OCI-M2 (cell line): ENCODE results near the gene TFPI.
"Not testable (repeated sequence)": the region's sequence is repeated elsewhere in the genome, so short reads cannot be mapped to it uniquely, and the experiment has no call there.

ENCODE experiments used
- DNase-seq: peaks from one replicate; lab custom pipeline; 2025; ENCODE audit not compliant: unreplicated experiment; lab: John Stamatoyannopoulos, UW

Gene TFPI

DNA sequence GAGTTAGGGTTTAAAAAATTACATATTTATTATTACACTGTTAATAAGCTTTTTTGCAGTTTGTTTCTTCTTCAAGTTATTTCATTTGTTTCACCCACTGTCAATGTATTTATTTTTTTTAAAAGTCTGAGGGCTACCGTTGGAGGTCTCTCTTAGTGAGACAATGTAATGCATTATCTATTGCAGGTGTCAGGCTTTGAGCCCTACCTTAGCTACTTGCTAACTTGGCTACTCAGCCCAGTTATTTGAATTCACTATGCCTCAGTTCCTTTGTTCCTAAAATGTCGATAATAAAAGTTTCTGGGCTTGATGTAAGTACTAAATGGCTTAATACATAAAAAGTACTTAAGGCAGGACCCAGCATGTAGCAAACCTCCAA lies 458 bp upstream of the TFPI start:
- no peak for DNase-seq

DNA sequence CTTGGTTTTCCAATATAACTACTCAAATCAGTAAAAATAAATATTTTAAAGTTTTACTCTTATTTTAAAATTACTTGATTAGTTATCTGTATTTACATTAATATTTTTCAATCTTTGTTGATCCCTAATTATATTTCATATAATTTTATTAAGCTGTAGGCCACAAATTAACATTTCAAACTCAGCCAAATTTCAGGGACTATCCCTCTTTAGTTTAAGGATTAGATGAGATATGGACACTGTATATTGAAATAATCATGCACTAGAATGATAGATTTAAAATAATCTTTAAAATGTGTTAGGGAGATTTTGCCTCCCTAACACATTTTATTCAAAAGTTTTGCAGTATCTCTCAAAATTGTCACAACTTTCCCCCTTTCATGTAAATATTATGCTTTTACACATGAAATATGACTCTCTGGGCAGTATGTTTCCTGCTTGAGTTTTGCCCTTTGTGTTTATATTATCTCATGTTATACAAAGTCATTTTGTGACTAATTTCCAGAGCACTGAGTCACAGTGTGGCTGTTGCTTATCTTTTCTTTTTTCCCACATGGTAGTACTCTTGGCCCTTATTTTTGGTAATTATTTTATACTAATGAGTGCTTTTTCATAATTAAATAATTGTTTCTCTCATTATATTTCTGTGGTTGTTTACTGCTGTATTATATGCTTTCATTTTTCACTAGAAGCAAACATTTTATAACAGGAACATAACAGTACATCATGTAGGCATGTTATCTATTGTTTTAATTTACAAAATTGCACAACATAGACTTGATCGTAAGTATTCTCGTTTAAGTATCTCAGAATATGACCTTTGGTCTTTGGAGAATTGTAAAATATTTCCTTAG lies 1.2 kb downstream of the TFPI start:
- DNase-seq = no peak

- DNase-seq = no peak
Observed at GRCh38 chr2:187552381-187552780, 1.9 kb downstream of the TFPI start.

- DNase-seq = no peak
Observed at GRCh38 chr2:187550857-187551256, 3.4 kb downstream of the TFPI start.

GRCh38 chr2:187549951-187550555 lies 4.2 kb downstream of the TFPI start:
- DNase-seq = no peak

DNA sequence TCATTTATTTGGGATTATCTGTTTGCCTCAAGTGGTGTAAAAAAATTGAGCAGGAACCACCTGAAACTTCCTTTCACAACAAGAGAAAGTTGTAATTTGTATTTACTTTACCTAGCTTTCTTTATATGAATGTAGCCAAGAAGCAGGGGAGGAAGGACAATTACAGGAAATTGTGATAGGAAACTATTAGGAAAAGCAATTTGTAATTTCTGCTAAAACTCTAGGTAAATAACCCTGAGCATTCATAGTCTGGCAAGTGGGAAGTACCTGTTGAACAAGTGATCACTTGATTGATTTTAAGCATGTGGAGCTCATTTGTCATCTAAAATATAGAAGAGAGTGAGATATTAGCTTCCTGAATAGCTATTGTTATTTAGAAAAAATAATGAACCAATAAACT lies 5.0 kb downstream of the TFPI start:
- DNase-seq = no peak

DNA sequence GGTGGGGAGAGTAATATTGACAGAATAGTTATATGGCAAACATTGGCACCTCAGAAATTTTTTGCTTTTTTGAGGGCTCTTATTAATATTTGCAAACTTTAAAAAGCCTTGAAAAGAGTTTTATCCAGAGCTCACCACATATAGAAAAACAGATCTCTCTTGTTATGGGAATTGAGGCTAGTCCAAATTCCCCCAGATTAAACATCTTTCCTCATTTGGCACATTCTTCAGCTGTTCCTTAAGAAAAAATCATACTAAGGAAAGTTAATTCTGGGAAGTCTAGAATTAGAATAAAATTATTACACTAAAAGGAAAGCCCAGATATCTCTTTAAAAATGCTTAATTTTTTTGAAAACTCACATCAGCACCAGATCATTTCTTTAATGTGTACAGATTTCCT lies 5.6 kb downstream of the TFPI start:
- no peak for DNase-seq

DNA sequence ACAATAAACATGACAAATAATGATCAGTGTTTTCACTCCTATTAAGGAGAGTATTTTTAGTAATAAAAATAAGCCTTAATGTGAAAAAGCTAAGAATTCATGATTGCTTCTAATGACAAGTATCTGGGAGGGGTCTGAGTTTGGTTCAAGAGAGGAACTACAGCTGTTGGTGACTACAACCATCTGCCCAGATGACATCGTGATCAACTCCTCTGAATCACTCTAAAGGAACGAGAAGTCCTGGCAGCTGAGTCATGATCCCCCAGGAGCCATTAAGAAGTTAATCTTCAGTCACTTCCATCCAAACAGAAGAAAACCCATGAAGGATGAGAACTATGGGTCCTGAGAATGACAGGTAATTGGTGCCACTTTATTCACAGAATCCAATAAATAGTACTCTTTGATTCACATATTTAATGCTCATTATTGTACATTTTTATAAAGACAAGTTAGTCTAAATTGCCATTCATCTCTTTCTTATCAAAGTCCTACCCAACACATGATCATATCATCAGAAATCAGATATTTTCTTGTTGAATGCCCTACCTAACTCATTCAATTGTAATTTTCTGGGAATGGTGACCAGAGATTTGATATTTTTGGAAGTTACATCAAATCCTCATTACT lies 6.8 kb downstream of the TFPI start:
- DNase-seq = no peak

DNA sequence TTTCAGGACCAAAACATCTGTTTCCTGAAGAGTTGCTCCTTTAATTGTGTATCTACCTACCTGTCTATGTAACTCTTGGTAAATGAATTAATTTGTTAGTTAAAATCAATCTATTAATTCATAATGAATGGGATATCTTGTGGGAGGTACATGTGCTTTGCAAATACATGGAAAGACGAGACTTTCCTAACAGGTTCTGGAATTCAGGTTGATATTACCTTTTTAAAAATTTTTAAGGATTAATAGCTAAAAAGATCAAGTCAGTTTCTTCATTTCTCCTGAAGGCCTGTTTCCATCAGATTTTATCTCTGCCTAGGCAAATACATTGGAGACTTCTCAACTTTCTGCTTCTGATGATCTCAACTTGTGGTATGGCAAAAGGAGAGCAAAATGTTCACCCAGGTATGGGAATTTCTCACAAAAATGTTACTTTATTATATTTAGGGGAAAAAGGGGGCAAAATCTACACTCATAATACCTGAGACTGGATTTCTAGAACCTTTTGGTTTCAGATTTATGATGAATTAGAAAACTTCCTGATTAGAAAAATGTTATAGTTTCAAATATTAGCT lies 7.4 kb downstream of the TFPI start:
- no peak for DNase-seq

GRCh38 chr2:187545238-187545751 lies 8.9 kb downstream of the TFPI start:
- no peak for DNase-seq

- no peak for DNase-seq
Observed at GRCh38 chr2:187544371-187545080, 9.7 kb downstream of the TFPI start.

DNA sequence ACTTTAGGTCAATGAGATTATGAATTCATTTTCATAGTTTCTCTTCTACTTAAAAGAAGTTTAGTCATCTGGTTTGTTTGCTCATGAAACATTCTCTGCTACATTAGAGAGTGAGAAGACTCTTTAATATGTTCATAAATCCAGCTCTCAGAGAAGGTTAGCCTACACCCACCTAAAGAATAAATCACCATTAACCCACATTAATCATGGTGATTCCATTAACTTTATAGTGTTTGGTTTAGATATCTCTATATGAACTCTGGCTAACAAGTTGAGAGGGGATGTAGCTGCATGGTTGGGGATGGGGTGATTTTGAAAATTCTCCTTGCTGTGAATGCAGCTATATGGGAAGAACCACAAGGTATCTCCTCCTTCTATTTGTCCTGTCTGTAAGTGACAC lies 10.7 kb downstream of the TFPI start:
- no peak for DNase-seq

DNA sequence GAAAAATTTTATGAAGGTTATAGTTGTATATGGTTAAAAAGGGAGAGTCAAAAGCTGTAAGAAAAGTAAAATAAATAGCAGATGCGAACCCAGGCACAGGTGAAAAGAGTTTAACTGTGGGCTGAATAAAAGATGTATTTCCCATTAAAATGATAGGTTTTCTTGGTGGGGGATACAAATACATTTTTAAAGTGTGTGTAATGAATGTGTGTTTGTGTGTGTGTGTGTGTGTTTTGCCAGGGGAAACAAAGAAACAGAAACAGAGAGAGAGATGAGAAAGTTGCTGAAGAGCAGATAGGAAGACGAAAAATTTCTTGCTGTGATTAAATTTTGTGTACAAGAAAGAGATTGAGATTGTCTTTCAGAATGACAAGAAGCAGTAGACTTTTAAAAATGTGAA lies 12.1 kb downstream of the TFPI start:
- DNase-seq = no peak

- no peak for DNase-seq
Observed at GRCh38 chr2:187541086-187542085, 12.8 kb downstream of the TFPI start.

GRCh38 chr2:187538222-187538621 lies 16.0 kb downstream of the TFPI start:
- DNase-seq = not testable (repeated sequence)

GRCh38 chr2:187535381-187535780 lies 18.9 kb downstream of the TFPI start:
- not testable (repeated sequence) for DNase-seq

DNA sequence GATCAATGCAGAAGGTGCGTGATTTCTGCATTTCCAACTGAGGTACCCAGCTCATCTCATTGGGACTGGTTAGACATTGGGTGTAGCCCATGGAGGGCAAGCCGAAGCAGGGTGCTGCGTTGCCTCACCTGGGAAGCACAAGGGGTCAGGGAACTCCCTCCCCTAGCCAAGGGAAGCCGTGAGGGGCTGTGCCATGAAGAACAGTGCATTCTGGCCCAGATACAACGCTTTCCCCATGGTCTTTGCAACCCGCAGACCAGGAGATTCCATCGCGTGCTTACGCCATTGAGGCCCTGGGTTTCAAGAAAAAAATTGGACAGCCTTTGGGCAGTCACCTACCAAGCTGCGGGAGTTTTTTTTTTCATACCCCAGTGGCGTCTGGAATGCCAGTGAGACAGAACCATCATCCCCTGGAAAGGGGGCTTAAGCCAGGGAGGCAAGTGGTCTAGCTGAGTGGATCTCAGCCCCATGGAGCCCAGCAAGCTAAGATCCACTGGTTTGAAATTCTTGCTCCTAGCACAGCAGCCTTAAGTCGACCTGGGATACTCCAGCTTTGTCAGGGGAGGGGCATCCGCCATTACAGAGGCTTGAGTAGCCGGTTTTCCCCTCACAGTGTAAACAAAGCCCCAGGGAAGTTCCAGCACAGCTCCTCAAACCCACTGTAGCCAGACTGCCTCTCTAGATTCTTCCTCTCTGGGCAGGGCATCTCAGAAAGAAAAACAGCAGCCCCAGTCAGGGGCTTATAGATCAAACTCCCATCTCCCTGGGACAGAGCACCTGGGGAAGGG lies 21.7 kb downstream of the TFPI start:
- no peak for DNase-seq

DNA sequence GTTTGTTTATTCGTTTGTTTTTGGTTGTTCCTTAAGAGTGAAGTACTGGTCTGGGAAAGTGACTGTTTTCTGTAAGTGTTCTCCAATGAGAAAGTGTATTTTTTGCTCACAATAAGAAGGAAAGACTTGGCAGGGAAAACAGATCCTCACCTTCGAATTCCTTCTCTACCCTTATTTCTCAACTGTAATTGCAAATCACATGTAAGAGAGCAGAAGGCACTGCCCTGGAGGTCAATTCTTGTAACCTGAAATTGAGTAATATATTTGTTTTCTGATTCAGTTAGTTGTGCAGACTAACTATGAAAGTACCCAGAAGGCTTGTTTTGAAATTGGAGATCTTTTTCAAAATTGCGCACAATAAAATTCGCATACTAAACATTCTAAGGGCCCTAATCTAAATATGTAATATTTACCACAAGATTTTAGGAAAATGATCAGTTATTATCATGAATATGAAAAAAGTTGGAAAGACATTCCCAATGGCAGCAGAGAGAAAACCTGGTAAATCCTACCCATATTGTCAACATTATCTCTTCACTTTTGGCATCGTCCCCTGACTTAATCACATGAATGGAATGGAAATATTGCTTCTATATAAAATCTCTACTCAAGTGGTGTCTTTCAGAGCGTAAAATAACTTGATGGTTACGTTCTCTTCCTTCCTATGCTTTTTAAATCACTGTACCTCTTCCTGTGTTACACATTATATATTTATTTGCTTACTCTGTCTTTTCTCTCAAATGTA lies 24.1 kb downstream of the TFPI start:
- no peak for DNase-seq
